Amniotic epithelial cell (primary cell): ENCODE measurements around the gene SEMA4C.

Experiments used
- DNase-seq: peaks from one replicate; pipeline ENCODE4 v3.0.0-alpha.2; 2010; ENCODE audit warnings: low read depth

Gene SEMA4C

DNA sequence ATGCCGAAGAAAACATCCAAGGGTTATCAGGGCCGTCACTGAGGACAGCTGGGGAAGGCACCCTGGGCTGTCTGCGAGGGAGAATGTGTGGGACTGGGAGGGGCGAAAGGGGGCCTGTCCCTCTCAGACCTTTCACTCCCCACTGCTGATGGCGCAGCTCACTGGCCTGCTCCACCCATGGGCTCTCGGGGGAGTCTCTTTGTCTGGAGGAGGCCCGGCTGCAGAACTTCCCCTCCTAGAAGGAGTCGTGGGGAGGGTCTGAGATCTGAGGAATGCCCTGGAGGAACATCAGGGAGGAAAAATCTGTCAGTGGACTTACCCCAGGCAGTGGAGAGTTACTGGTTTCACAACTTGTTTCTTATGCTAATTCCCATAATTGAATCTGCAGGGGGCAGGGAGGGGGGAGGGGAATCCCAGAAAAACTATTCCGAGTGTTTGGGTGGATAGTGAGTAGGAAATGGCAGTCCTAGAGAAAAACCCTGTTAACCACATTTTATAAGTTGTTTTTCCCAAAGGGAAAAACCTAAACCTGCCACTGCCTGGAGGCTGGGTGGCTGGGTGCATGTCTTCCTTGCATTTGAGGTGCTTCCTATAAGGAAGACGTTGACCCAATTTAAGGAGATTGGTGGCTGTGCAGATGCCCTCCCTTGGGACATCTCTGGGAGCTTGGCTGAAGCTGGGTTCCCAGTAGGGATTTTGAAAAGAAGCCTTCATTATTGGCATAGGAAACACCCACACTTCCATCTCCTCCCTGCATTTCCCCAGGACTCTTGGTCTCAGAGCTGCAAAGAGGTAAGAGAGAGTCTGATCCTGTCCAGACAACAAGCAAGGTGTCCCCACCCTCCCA lies 11.7 kb upstream of the SEMA4C start:
- DNase-seq, result no peak

- no peak for DNase-seq
Measured at GRCh38 chr2:96880891-96881273, 11.0 kb upstream of the SEMA4C start.

- no peak for DNase-seq
Measured at GRCh38 chr2:96879545-96880040, 9.7 kb upstream of the SEMA4C start.

DNA sequence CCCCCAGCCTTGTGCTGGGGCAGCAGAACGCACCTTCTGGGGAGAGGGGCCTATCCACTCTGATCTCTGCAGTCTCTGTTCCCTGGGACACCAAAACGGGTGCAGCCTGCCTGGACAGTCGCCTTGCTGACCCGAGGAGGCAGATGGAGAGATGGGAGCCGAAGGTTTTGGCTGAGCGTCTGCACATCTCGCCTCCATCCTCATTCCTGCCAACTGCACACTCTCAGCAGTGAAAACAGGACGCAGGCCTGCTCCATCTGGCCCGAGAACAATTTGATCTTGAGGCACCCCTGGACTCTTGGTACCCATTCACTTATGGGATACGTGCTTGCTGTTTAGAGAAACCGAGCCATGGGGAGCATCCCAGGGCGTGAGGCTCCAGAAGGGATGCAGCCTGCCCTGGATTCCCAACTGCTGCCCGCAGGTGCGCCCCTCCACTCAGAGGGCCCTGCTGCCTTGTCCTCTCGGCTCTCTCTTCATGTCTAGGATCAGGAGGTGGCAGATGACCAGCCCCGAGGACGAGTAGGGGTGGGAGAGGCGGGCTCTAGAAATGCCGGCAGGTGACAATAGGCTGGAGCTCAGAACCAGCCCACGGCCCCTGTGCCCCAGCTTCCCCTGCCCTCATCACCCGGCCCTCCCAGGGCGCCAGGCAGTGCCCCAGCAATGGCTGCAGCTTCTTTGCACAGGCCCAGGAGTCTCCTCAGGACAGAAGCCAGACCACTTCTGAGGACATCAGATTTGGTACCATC lies 9.1 kb upstream of the SEMA4C start:
- DNase-seq, result no peak

GRCh38 chr2:96878171-96878570 lies 8.3 kb upstream of the SEMA4C start:
- no peak for DNase-seq

GRCh38 chr2:96877631-96878092 lies 7.8 kb upstream of the SEMA4C start:
- no peak for DNase-seq

- DNase-seq, result no peak
Measured at GRCh38 chr2:96877042-96877451, 7.2 kb upstream of the SEMA4C start.

DNA sequence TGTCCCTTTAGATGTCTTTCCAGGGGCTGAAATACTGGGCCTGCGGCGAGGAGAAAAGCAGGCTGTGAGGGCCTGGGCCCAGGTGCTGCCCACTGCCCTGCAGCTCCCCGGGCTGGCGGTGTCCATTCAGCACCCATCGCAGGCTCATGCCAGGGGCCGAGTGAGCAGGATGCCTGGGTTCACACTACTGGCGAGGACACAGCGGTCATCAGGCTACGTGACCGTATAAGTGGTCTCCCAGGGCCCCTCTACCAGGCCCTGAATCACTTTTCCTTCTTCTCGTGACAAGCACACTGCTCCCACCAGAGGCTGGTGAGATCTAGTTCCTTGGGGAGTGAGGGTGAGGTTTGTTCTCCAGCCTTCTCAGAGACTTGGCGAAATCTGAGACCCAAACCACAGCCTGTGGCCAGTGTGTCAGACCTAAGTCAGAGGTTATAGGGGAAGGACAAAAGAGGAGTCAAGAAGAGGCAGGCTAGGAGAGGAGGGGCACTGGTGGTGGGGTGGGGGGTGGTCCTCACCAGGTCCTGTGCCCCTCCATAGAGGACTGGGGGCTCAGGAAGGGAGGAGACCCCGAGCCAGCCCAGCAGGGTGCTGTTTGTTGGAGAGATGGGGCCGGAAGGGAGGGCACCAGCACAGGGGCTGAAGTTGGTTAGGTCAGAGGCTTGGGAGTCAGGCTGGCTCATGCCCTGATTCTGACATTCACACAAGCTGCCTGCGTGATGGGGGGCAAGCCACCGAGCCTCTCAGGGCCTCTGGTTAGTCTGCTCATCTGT lies 6.6 kb upstream of the SEMA4C start:
- DNase-seq, result no peak

DNA sequence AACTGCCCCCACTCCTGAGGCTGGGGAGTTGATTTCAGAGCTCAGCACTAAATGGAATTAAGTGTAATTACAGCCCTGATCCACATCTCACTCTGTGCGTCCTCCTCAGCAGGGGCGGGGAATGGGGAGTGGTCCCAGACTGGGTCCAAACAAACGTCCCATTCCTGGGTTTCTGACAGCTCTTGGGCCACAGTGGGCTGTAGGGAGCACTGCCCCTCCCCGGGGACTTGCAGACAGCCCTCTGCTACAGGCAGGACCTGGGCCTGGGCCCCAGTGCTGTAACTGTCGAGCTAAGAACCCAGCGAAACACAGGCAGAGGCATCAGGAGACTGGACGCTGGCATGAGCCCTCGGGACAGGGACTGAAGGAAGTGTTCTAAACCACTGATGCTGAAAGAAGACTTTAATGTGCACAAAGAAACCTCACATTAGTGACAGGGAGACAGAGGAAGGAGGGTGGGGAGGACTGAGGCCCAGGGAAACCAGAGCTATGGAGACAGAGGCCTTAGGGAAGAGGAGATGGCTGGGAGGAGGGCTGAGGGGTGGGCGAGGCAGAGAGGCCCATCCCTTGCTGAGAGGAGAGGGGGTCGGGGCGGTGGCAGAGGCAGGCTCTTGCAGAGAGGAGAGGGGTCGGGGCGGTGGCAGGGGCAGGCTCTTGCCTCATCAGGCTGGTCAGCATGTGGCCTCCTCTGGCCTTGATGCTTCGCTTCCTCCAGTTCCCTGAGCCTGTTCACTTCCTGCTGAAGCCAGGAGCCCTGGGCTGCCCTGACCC lies 5.8 kb upstream of the SEMA4C start:
- DNase-seq, result no peak

DNA sequence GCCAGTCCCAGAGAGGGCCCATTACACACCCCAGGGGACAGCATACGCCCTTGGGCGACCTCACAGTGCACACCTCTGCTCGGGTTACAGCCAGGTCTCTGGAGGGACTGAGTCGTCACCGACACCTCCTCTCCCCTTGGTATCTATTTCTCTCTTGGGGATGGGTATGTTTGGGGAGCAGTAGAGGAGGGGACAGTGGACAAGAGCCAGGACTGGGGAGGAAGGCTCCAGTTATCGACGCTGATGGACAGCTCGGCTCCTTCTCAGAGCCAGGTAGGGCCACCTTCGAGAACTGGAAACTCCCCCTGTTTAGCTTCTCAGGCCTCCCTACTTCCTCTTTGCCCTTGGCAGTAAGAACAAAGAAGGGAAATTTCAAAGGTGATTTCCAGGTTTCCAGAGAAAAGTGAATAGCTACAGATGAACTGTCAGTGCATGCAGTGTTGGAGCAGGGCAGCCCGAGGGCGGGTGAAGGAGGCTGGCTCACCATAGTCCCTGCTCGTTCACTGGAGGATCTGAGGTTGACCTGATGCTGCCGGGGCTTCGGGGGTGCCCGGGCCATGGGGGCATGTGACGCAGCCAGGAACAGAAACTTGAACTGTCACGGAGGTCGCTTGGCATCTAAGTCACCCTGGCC lies 4.4 kb upstream of the SEMA4C start:
- no peak for DNase-seq

- no peak for DNase-seq
Measured at GRCh38 chr2:96873651-96874096, 3.8 kb upstream of the SEMA4C start.

DNA sequence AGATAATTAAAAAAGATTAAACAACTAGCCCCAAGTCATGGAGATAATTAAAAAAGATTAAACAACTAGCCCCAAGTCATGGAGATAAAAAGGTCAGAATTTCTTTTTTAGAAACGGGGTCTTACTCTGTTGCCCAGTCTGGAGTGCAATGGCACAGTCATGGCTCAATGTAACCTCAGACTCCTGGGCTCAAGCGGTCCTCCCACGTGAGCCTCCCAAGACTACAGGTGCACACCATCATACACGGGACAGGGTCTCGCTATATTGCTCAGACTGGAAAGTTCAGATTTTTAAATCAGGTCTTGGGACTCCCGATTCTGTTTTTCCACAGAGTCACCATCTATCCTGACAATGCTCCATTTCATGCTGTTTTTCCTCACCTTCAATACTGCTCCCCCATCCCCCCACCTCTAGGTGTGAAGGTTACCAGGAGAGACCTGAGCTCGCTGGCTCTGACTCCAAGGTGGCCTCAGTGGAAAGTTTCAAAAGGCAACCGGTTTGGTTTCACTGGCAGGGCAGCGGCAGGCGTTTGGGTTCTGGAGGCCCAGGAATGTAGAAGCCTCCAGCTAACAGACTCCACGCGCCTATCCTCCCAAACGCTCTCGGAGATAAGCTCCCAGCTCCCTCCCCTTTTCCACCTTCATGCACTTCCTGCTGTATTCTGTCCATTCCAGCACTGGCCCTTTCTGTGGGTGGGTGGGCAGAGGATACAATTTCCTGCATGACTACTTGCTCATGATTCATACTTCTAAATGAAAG lies 2.9 kb upstream of the SEMA4C start:
- peak; percentile 81 for DNase-seq

DNA sequence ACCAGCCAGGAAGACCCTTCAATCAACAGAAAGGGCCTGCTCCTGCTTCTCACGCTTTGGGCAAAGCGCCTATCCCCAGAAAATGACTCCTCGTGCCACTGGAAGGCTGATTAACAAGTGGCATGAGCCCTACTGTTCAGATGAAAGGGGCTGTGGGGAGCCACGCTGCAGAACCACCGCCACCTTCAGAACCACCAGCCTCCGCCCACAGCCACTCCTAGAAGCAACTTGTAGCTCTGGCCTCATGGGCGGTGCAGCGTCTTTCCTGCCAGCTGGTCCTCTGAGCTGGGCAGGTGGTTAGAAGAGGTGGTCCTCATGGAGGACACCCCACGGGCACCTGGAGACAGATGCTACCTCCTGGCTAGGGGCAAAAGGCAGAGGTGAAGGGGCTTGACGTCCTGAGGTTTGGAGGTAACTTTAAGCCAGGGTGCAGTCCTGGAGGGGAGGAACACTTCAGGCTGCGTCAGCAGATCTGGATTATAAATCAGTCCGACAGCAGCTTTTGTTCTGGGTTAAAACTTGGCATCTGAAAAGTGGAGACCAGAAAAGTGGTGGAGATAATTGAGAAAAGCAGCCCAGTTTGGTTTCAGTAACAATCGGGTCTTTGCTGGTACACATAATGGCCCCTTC lies 861 bp upstream of the SEMA4C start:
- peak; percentile 39 for DNase-seq

DNA sequence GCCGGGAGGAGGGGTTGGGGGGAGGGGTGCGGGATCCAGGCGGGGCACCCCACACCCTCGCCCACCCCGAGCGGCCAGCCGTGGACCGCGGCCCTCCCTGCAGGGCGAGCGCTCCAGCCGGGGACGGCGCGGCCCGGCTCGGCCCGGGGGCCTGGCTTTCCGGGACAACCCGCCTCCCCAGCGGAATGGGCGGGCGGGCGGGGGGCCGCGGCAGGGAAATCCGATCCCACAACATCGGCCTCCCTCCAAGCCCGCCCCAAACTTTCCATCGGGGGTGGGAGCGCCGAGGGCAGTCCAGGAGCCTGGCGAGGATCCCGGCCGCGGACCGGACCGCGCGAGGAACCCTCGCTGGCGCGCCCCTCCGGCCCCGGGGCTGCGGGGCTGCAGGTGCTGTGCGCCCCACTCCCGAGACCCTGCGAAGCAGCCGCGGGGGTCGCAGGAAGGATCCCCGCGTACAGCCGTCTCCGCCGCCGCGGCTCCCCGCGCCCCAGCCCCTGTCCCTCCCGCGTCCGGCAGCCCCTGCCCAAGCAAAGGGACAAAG lies 529 bp downstream of the SEMA4C start:
- peak; percentile 85 for DNase-seq

GRCh38 chr2:96868555-96869280 lies 1.2 kb downstream of the SEMA4C start:
- peak; percentile 91 for DNase-seq

DNA sequence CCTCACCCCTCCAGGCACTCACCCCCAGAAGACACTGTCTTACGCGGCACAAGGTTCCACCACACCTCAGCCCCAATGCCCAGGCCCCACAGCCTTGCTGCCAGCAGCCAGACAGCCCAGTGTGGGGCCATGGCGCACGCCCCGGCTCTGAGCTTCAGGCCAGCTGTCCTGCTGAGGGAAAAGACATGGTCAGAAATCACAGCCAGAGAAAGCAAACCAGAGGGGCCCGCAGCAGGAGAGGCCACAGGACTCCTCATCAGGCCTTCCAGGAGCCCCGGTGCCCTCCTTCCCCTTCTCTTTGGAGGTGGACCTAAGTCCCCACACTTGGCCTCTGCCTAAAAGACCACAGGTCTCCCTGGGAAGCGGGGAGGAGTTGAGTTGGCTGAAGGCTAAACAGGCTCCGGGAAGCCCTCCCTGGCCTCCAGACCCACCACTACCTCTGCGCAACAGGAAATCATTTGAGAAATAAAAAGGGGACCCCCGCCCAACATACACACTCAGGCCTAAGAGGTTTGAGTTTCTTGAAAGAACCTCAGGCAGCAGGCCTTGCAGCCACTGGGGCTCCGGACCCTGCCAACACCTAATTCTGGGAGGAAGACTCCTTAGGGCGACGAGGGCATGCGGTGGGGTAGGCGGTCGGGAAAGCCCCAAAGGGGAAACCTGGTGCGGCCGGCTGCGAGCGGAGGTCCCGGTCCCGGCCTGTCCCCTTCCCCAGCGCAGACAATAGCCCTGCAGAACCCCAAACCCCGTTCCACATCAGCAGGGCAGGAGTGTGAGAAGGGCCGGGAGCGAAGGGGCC lies 1.9 kb downstream of the SEMA4C start:
- no peak for DNase-seq

GRCh38 chr2:96866986-96867755 lies 2.7 kb downstream of the SEMA4C start:
- DNase-seq, result no peak
